Endothelial cell of umbilical vein (primary cell): ENCODE data around the gene LCE2C. TPM values are rescaled to one million over a fixed set of nuclear protein-coding genes. Genes with fewer than 3 reads are reported as not detected.

Experiments used
- BruUV-seq: library from RNA; stranded (reverse); fragments of 400-500 nt; replicated peaks from 2 replicates; lab custom pipeline; 2021; lab: Mats Ljungman, UMichigan
- CTCF ChIA-PET: fragments of 300-600, 350-600 bp; sonication (Branson Sonifier 250); formaldehyde crosslinking; loops from one replicate; lab custom pipeline; 2021; ENCODE audit warnings: antibody characterized with exemption, inconsistent platforms; lab: Charles Lee
- POLR2A ChIA-PET: fragments of 300-600, 350-600 bp; sonication (Branson Sonifier 250); formaldehyde crosslinking; loops from one replicate; lab custom pipeline; 2021; ENCODE audit warnings: antibody characterized with exemption, inconsistent platforms; lab: Charles Lee
- DNase-seq: peaks from one replicate; pipeline ENCODE4 v3.0.0-alpha.2; 2011; ENCODE audit warnings: low read depth, low spot score
- FAIRE-seq: peaks from 2 replicates; lab custom pipeline; 2011; peaks lifted over from hg19 to GRCh38; lab: Jason Lieb, UNC
- H2AFZ ChIP-seq: 2 replicates; pipeline ENCODE4 v1.6.0; 2012; ENCODE audit warnings: low read depth, low read length, control low read depth, inconsistent platforms
- H3K27ac ChIP-seq: 2 replicates; pipeline ENCODE4 v1.5.1; 2011; ENCODE audit warnings: low read depth, mild to moderate bottlenecking, control low read depth, low read length, moderate library complexity; ENCODE audit not compliant: insufficient read depth
- H3K27me3 ChIP-seq, 2 experiments: 2 replicates each; pipeline versions ENCODE4 v1.6.0 to v1.6.1; 2011; ENCODE audit warnings: low read length in 2 of 2, mixed read lengths in 1 of 2; ENCODE audit not compliant: control insufficient read depth in 2 of 2, insufficient read depth in 2 of 2
- H3K36me3 ChIP-seq, 2 experiments: 2 replicates in 1 of 2; 3 replicates in 1 of 2; pipeline ENCODE4 v1.5.1; 2011; ENCODE audit warnings: low read length in 2 of 2, mild to moderate bottlenecking in 1 of 2, moderate library complexity in 1 of 2; ENCODE audit not compliant: control insufficient read depth in 2 of 2, insufficient read depth in 2 of 2; ENCODE audit errors: extremely low read depth in 1 of 2
- H3K4me1 ChIP-seq: 3 replicates; pipeline ENCODE4 v1.5.1; 2011; ENCODE audit warnings: mild to moderate bottlenecking, low read length; ENCODE audit not compliant: control insufficient read depth, insufficient read depth; ENCODE audit errors: extremely low read depth
- H3K4me2 ChIP-seq: 2 replicates; pipeline ENCODE4 v1.6.1; 2011; ENCODE audit warnings: low read length, control low read depth, mixed read lengths; ENCODE audit not compliant: insufficient read depth
- H3K4me3 ChIP-seq, 3 experiments: fragments of 200-600 bp in 1 of 3; sonication (generic), shearing (Covaris generic) in 1 of 3; replicated peaks in 1 of 3; 2 replicates each; pipeline ENCODE4 v1.5.1; 2011 to 2016; ENCODE audit warnings: control low read depth in 3 of 3, low read length in 3 of 3, mild to moderate bottlenecking in 2 of 3, inconsistent platforms in 1 of 3, low read depth in 1 of 3, moderate library complexity in 1 of 3; ENCODE audit not compliant: insufficient read depth in 1 of 3
- H3K79me2 ChIP-seq: 2 replicates; pipeline ENCODE4 v1.6.0; 2012; ENCODE audit warnings: low read length, inconsistent platforms; ENCODE audit not compliant: control insufficient read depth, insufficient read depth
- H3K9ac ChIP-seq: replicated peaks from 2 replicates; pipeline ENCODE3; 2011; ENCODE audit warnings: low read length, control low read depth; ENCODE audit not compliant: insufficient read depth; ENCODE audit errors: extremely low read depth
- H3K9me1 ChIP-seq: replicated peaks from 3 replicates; pipeline ENCODE4 v1.6.0; 2011; ENCODE audit warnings: mild to moderate bottlenecking, low read length; ENCODE audit not compliant: control insufficient read depth, insufficient read depth; ENCODE audit errors: extremely low read depth
- H3K9me3 ChIP-seq: replicated peaks from 2 replicates; pipeline ENCODE4 v1.5.1; 2012; ENCODE audit warnings: low read length, inconsistent platforms; ENCODE audit not compliant: control insufficient read depth, insufficient read depth
- H4K20me1 ChIP-seq: replicated peaks from 2 replicates; pipeline ENCODE3; 2011; ENCODE audit warnings: mild to moderate bottlenecking, low read length; ENCODE audit not compliant: control insufficient read depth, insufficient read depth; ENCODE audit errors: extremely low read depth
- EZH2 ChIP-seq: IDR thresholded peaks from 2 replicates; pipeline ENCODE4 v1.6.1; 2012; ENCODE audit warnings: borderline replicate concordance, low read depth, mild to moderate bottlenecking, moderate library complexity, low read length, inconsistent platforms; ENCODE audit not compliant: severe bottlenecking
- FOS ChIP-seq: IDR thresholded peaks from 2 replicates; pipeline ENCODE4 v1.6.1; 2011; ENCODE audit warnings: mild to moderate bottlenecking, low read length, moderate library complexity, borderline replicate concordance; ENCODE audit not compliant: insufficient read depth
- JUN ChIP-seq: IDR thresholded peaks from 2 replicates; pipeline ENCODE4 v1.6.1; 2011; ENCODE audit warnings: borderline replicate concordance, low read depth; ENCODE audit not compliant: insufficient read length, insufficient read depth
- MYC ChIP-seq: IDR thresholded peaks from one replicate; pipeline ENCODE4 v1.6.1; 2011; ENCODE audit warnings: mild to moderate bottlenecking, low read depth, low read length
- POLR2A ChIP-seq: IDR thresholded peaks from 2 replicates; pipeline ENCODE4 v1.6.1; 2012; ENCODE audit warnings: low read depth, mild to moderate bottlenecking, control low read depth, low read length
- POLR2AphosphoS5 ChIP-seq: IDR thresholded peaks from 2 replicates; pipeline ENCODE4 v1.6.1; 2012; ENCODE audit warnings: low read depth, mild to moderate bottlenecking, control low read depth, low read length, moderate library complexity; ENCODE audit not compliant: insufficient read depth
- dilution Hi-C: fragments of 300-500 bp; cut with MboI; formaldehyde crosslinking; loops from one replicate; pipeline ENCODE4 v1.15.0; 2019; ENCODE audit warnings: low sequenced_read_pairs; ENCODE audit not compliant: extremely low pct_ligation_motif_present
- intact Hi-C: fragments of 100-400 bp; cut with micrococcal nuclease; formaldehyde crosslinking; loops from one replicate; pipeline ENCODE4 v1.10.0; 2022
- polyA plus RNA-seq, 4 experiments: library from polyadenylated mRNA; depleted of rRNA in 3 of 4; stranded (reverse) in 3 of 4; unstranded in 1 of 4; fragments of >200 nt; gene quantifications; 2 replicates each; pipeline versions ENCODE4 v1.2.1 to v1.2.3, GENCODE V29; 2011 to 2012; ENCODE audit warnings: missing spikeins in 1 of 4
- total RNA-seq: library from RNA; stranded (reverse); gene quantifications from 2 replicates; pipeline ENCODE4 v1.2.3, GENCODE V29; 2021
- TF ChIP-seq, protein P1 (sequence below), 2 donors: IDR thresholded peaks; 1 replicate in 1 of 2; 2 replicates in 1 of 2; pipeline ENCODE4 v1.5.1; 2011; ENCODE audit warnings: low read length in 2 of 2, mild to moderate bottlenecking in 2 of 2, moderate library complexity in 2 of 2, control low read depth in 1 of 2, inconsistent platforms in 1 of 2, low read depth in 1 of 2; ENCODE audit not compliant: insufficient read depth in 1 of 2; ENCODE audit errors: extremely low read depth in 1 of 2
- TF ChIP-seq, protein P2 (sequence below): IDR thresholded peaks from 2 replicates; pipeline ENCODE4 v1.6.1; 2011; ENCODE audit not compliant: insufficient read depth, insufficient read length

The LCE2C gene
- total and polyA plus RNA-seq, 2 donors (not counting 3 experiments of a cell fraction or from before 2014, with no cell fraction given) = not detected

DNA sequence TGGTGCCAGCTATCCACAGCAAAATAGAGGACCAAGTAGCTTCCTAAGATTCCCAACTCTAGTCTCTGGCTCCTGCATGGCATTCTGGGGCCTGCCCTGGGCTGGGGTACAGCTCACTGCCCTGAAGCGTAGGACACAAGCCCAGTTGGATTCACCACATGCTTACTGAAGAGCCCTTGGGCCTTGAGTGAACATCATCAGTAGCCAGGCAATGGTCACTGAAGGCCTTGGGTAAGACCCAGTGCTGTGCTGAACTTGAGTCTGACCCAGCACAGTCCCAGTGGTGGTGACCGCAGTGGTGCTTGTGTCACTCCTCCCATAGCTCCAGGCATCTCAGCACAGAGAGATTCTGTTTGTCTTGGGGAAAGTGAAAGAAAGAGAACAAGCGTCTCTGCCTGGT, 44.5 kb upstream of the LCE2C start:
- no peak for DNase-seq
- H3K9ac ChIP-seq = no peak overlapping the region
- no peak overlapping the region for H3K4me3 ChIP-seq
- H3K9me3 ChIP-seq = peaks cover 2% of the 10 kb centered on the region
- H4K20me1 ChIP-seq = no peaks in the 10 kb centered on the region
- no peak overlapping the region for H3K27ac ChIP-seq
- intact Hi-C loops (no loop called here), dilution Hi-C loops (no loop called here)
- no peak overlapping the region for H2AFZ ChIP-seq
- no peak overlapping the region for H3K4me2 ChIP-seq
- no peak for TF ChIP-seq FOS
- TF ChIP-seq MYC = no peak
- no peak for TF ChIP-seq POLR2A
- TF ChIP-seq JUN = no peak
- no peak for TF ChIP-seq EZH2
- TF ChIP-seq POLR2AphosphoS5 = no peak
- TF ChIP-seq, protein P1, sequence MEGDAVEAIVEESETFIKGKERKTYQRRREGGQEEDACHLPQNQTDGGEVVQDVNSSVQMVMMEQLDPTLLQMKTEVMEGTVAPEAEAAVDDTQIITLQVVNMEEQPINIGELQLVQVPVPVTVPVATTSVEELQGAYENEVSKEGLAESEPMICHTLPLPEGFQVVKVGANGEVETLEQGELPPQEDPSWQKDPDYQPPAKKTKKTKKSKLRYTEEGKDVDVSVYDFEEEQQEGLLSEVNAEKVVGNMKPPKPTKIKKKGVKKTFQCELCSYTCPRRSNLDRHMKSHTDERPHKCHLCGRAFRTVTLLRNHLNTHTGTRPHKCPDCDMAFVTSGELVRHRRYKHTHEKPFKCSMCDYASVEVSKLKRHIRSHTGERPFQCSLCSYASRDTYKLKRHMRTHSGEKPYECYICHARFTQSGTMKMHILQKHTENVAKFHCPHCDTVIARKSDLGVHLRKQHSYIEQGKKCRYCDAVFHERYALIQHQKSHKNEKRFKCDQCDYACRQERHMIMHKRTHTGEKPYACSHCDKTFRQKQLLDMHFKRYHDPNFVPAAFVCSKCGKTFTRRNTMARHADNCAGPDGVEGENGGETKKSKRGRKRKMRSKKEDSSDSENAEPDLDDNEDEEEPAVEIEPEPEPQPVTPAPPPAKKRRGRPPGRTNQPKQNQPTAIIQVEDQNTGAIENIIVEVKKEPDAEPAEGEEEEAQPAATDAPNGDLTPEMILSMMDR (IDR thresholded peaks at IDR 0.05; ENCODE audit: extremely low read depth in 1 of 2, insufficient read depth in 1 of 2, low read depth in 1 of 2, low read length in 2 of 2) = no peak
- TF ChIP-seq, protein P2, sequence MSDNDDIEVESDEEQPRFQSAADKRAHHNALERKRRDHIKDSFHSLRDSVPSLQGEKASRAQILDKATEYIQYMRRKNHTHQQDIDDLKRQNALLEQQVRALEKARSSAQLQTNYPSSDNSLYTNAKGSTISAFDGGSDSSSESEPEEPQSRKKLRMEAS = no peak
- H3K36me3 ChIP-seq = no peaks in the 10 kb centered on the region
- no TSS peak for BruUV-seq
- no peaks in the 10 kb centered on the region for H3K79me2 ChIP-seq
- H3K27me3 ChIP-seq = no peaks in the 10 kb centered on the region
- no peaks in the 10 kb centered on the region for H3K9me1 ChIP-seq
- no peaks in the 10 kb centered on the region for H3K4me1 ChIP-seq
- ChIA-PET CTCF (no interaction called here), POLR2A (no interaction called here)
- no peak for FAIRE-seq
